Spleen (tissue), 11 donors: ENCODE measurements around the gene IMP4. TPM values are rescaled to one million over a fixed set of nuclear protein-coding genes. Genes with fewer than 3 reads are reported as not detected.

Source experiments
- DNase-seq: peaks from one replicate; pipeline ENCODE4 v3.0.0-alpha.2; 2020
- H3K27ac ChIP-seq, 8 donors: fragments of 200-600 bp; sonication (generic) in 7 of 8; 1 replicate in 4 of 8; 2 replicates in 4 of 8; pipeline versions ENCODE4 v1.5.0 to v1.8.0; 2016 to 2021; ENCODE audit warnings: inconsistent platforms in 4 of 8, mild to moderate bottlenecking in 4 of 8, moderate library complexity in 1 of 8
- H3K27me3 ChIP-seq, 7 donors: fragments of 200-600 bp; sonication (generic) in 6 of 7; replicated peaks in 1 of 7; 1 replicate in 4 of 7; 2 replicates in 3 of 7; pipeline versions ENCODE4 v1.5.0 to v1.8.0; 2016 to 2021; ENCODE audit warnings: inconsistent platforms in 3 of 7, mild to moderate bottlenecking in 1 of 7
- H3K36me3 ChIP-seq, 6 donors: fragments of 200-600 bp; sonication (generic) in 5 of 6; 1 replicate in 4 of 6; 2 replicates in 2 of 6; pipeline versions ENCODE4 v1.5.0 to v1.8.0; 2016 to 2021; ENCODE audit warnings: inconsistent platforms in 2 of 6
- H3K4me1 ChIP-seq, 6 donors: fragments of 200-600 bp; sonication (generic) in 5 of 6; 1 replicate in 3 of 6; 2 replicates in 3 of 6; pipeline versions ENCODE4 v1.5.0 to v1.8.0; 2016 to 2021; ENCODE audit warnings: inconsistent platforms in 3 of 6
- H3K4me3 ChIP-seq, 8 donors: fragments of 200-600 bp; sonication (generic) in 7 of 8; 1 replicate in 4 of 8; 2 replicates in 4 of 8; pipeline versions ENCODE4 v1.5.0 to v1.8.0; 2016 to 2021; ENCODE audit warnings: inconsistent platforms in 4 of 8, mild to moderate bottlenecking in 4 of 8, moderate library complexity in 2 of 8
- H3K9me3 ChIP-seq, 8 donors: fragments of 200-600 bp; sonication (generic) in 7 of 8; 1 replicate in 4 of 8; 2 replicates in 4 of 8; pipeline versions ENCODE4 v1.5.0 to v1.8.0; 2016 to 2021; ENCODE audit warnings: inconsistent platforms in 4 of 8
- POLR2A ChIP-seq, 3 donors: fragments of 450-650 bp; IDR thresholded peaks; one replicate each; pipeline ENCODE4 v1.5.1; 2017; ENCODE audit warnings: antibody characterized with exemption in 3 of 3, mild to moderate bottlenecking in 1 of 3
- POLR2AphosphoS5 ChIP-seq, 3 donors: sonication (generic); formaldehyde crosslinking; IDR thresholded peaks; one replicate each; pipeline ENCODE4 v1.5.1; 2017; ENCODE audit warnings: antibody characterized with exemption in 3 of 3
- WGBS, 5 donors: extraction: QIAGEN DNeasy Blood & Tissue Kit in 3 of 5; methylation state at CpG; one replicate each; pipeline versions ENCODE4 v1.1.5 to v1.1.7; 2013 to 2018; 5-methylcytosine and 5-hydroxymethylcytosine counted together
- intact Hi-C: fragments of 100-400 bp; cut with DNase I; formaldehyde crosslinking; loops from one replicate; pipeline ENCODE4 v1.15.0; 2023; ENCODE audit warnings: low total_unique reads
- polyA plus RNA-seq, 3 donors: library from polyadenylated mRNA; stranded (reverse); fragments of 200-250 nt; gene quantifications; one replicate each; pipeline ENCODE4 v1.2.1, GENCODE V29; 2013
- total RNA-seq, 7 donors: library from RNA; depleted of rRNA in 3 of 7; stranded (reverse); fragments of >200 nt in 3 of 7; fragmentation: NEBNext Ultra II Directional in 4 of 7; extraction: Animal tissue kit (Norgen Biotek cat#: 25700) in 4 of 7; gene quantifications; one replicate each; pipeline versions ENCODE4 v1.1.0 to v1.2.1, GENCODE V29; 2016 to 2021
- TF ChIP-seq, protein P1 (sequence below), 11 experiments: fragments of 200-600 bp in 7 of 11; fragments of 450-650 bp in 4 of 11; sonication (generic) in 4 of 11; IDR thresholded peaks in 8 of 11; conservative IDR thresholded peaks in 3 of 11; 1 replicate in 7 of 11; 2 replicates in 4 of 11; pipeline versions ENCODE4 v1.4.0 to v1.8.0; 2016 to 2021; ENCODE audit warnings: antibody characterized with exemption in 11 of 11, inconsistent platforms in 4 of 11, mild to moderate bottlenecking in 1 of 11
- donor health status: healthy with polysubstance abuse.
- donor health status: DM: no; HTN: no; CAD: no; lungs with moderate emphysema.
- donor health status: DM: no; HTN: no; CAD: no.
- donor health status: Bipolar disorder and iron deficiency.
- donor health status: healthy.
- donor health status: DM: no; HTN: no; CAD: no.
- donor health status: DM: yes; HTN: yes; CAD: no.

Gene IMP4
- total and polyA plus RNA-seq, 10 donors, result 50.2 to 85.0 (median 66.7) TPM

- no peak for TF ChIP-seq POLR2AphosphoS5 (IDR thresholded peaks at IDR 0.05)
- Histone ChIP-seq H3K27ac (peak overlapping the region in 3 of 8 donors; percentile 73 to 98 (median 95)), H3K9me3 (no peaks in the 10 kb centered on the region), H3K4me3 (no peak overlapping the region), H3K36me3 (peaks cover 0 to 98% (median 15%) of the 10 kb centered on the region in 6 donors), H3K4me1 (peaks cover 6 to 97% (median 72%) of the 10 kb centered on the region in 6 donors), H3K27me3 (no peaks in the 10 kb centered on the region)
- intact Hi-C loops, result no loop called here
- WGBS, 5 donors, result 77 to 90% (median 89%) methylated on average over 3 of the region's 3 CpGs
- no peak for DNase-seq
Measured at GRCh38 chr2:130378206-130378897, 35.7 kb downstream of the IMP4 start.

DNA sequence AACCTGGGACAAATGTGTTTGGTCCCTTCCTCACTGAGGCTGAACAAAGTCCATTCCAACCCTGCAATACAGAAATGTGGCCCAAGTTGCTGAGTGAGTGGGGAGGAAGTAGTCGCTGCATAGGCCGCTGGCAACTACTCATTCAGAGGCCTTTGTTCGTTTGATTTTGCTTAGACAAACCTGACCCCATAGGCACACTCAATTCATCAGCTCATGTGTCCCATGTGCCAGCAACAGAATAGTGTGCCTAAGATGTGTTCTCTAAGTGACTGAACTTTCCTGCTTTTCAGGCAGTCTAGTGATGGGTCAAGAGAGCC lies 36.2 kb downstream of the IMP4 start:
- intact Hi-C loops, result no loop called here

GRCh38 chr2:130380096-130380934 lies 37.6 kb downstream of the IMP4 start:
- WGBS, 5 donors, result 83 to 92% (median 91%) methylated on average over 11 of the region's 11 CpGs
- intact Hi-C loops, result no loop called here
- Histone ChIP-seq H3K27me3 (no peaks in the 10 kb centered on the region), H3K4me1 (peaks cover 6 to 85% (median 57%) of the 10 kb centered on the region in 6 donors), H3K4me3 (no peak overlapping the region), H3K36me3 (peaks cover 0 to 90% (median 12%) of the 10 kb centered on the region in 6 donors), H3K9me3 (no peaks in the 10 kb centered on the region), H3K27ac (peak overlapping the region in 2 of 8 donors; percentile 8 to 98)
- TF ChIP-seq POLR2AphosphoS5 (IDR thresholded peaks at IDR 0.05), result peak in 1 of 3 donors; percentile 22
- TF ChIP-seq POLR2A (IDR thresholded peaks at IDR 0.05), result no peak
- no peak for DNase-seq

More for the DNA sequence above, 36.2 kb downstream of the IMP4 start:
- Histone ChIP-seq H3K36me3 (peaks cover 0 to 96% (median 15%) of the 10 kb centered on the region in 6 donors), H3K4me1 (peaks cover 6 to 92% (median 67%) of the 10 kb centered on the region in 6 donors), H3K27ac (peak overlapping the region in 2 of 8 donors; percentile 95 to 98), H3K27me3 (no peaks in the 10 kb centered on the region), H3K9me3 (no peaks in the 10 kb centered on the region), H3K4me3 (no peak overlapping the region)
- TF ChIP-seq, protein P1, sequence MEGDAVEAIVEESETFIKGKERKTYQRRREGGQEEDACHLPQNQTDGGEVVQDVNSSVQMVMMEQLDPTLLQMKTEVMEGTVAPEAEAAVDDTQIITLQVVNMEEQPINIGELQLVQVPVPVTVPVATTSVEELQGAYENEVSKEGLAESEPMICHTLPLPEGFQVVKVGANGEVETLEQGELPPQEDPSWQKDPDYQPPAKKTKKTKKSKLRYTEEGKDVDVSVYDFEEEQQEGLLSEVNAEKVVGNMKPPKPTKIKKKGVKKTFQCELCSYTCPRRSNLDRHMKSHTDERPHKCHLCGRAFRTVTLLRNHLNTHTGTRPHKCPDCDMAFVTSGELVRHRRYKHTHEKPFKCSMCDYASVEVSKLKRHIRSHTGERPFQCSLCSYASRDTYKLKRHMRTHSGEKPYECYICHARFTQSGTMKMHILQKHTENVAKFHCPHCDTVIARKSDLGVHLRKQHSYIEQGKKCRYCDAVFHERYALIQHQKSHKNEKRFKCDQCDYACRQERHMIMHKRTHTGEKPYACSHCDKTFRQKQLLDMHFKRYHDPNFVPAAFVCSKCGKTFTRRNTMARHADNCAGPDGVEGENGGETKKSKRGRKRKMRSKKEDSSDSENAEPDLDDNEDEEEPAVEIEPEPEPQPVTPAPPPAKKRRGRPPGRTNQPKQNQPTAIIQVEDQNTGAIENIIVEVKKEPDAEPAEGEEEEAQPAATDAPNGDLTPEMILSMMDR (IDR thresholded peaks at IDR 0.05 in 8 of 11, conservative IDR thresholded peaks at IDR 0.05 in 3 of 11), result no peak
- TF ChIP-seq POLR2AphosphoS5 (IDR thresholded peaks at IDR 0.05) (no peak), POLR2A (IDR thresholded peaks at IDR 0.05) (no peak)
- WGBS, 5 donors, result 83 to 92% (median 84%) methylated on average over 3 of the region's 3 CpGs
- DNase-seq, result no peak

- DNase-seq, result no peak
- H3K27ac ChIP-seq, result peak overlapping the region in 2 of 8 donors; percentile 17 to 98
- H3K27me3 ChIP-seq, result no peaks in the 10 kb centered on the region
- peaks cover 7 to 85% (median 58%) of the 10 kb centered on the region in 6 donors for H3K4me1 ChIP-seq
- WGBS, 5 donors, result 87 to 92% (median 91%) methylated on average over 4 of the region's 4 CpGs
- TF ChIP-seq POLR2AphosphoS5 (IDR thresholded peaks at IDR 0.05) (no peak), POLR2A (IDR thresholded peaks at IDR 0.05) (no peak)
- TF ChIP-seq, protein P1 (IDR thresholded peaks at IDR 0.05 in 8 of 11, conservative IDR thresholded peaks at IDR 0.05 in 3 of 11), result no peak
- H3K36me3 ChIP-seq, result peaks cover 0 to 82% (median 5%) of the 10 kb centered on the region in 6 donors
- no peak overlapping the region for H3K4me3 ChIP-seq
- no peaks in the 10 kb centered on the region for H3K9me3 ChIP-seq
- intact Hi-C loops, result no loop called here
Measured at GRCh38 chr2:130381145-130381544, 38.4 kb downstream of the IMP4 start.

GRCh38 chr2:130381619-130382018 lies 38.9 kb downstream of the IMP4 start:
- H3K4me1 ChIP-seq, result peaks cover 12 to 85% (median 58%) of the 10 kb centered on the region in 6 donors
- H3K27ac ChIP-seq, result peak overlapping the region in 2 of 8 donors; percentile 17 to 98
- H3K4me3 ChIP-seq, result no peak overlapping the region
- H3K27me3 ChIP-seq, result no peaks in the 10 kb centered on the region
- no peak for TF ChIP-seq POLR2AphosphoS5 (IDR thresholded peaks at IDR 0.05)
- TF ChIP-seq, protein P1 (IDR thresholded peaks at IDR 0.05 in 8 of 11, conservative IDR thresholded peaks at IDR 0.05 in 3 of 11), result no peak
- TF ChIP-seq POLR2A (IDR thresholded peaks at IDR 0.05), result no peak
- DNase-seq, result no peak
- peaks cover 0 to 77% (median under 1%) of the 10 kb centered on the region in 6 donors for H3K36me3 ChIP-seq
- no peaks in the 10 kb centered on the region for H3K9me3 ChIP-seq
- intact Hi-C loops, result no loop called here
- WGBS, 5 donors, result 72 to 83% (median 79%) methylated on average over 4 of the region's 4 CpGs
